IPS-15b (cell line): ENCODE measurements around the gene LFNG.

Experiments
- H3K27me3 ChIP-seq: one replicate; pipeline ENCODE4 v1.6.1; 2013; ENCODE audit warnings: low read length; ENCODE audit not compliant: control insufficient read depth, insufficient read depth
- H3K36me3 ChIP-seq: one replicate; pipeline ENCODE4 v1.6.1; 2013; ENCODE audit warnings: low read length; ENCODE audit not compliant: control insufficient read depth, insufficient read depth
- H3K4me1 ChIP-seq: one replicate; pipeline ENCODE4 v1.6.1; 2013; ENCODE audit warnings: mild to moderate bottlenecking, low read length; ENCODE audit not compliant: control insufficient read depth, insufficient read depth
- H3K4me3 ChIP-seq: one replicate; pipeline ENCODE4 v1.5.1; 2013; ENCODE audit warnings: low read depth, low read length
- H3K9ac ChIP-seq: one replicate; pipeline ENCODE4 v1.6.1; 2013; ENCODE audit warnings: low read depth, mild to moderate bottlenecking, low read length
- H3K9me3 ChIP-seq: one replicate; pipeline ENCODE4 v1.6.1; 2013; ENCODE audit warnings: mild to moderate bottlenecking, low read length; ENCODE audit not compliant: control insufficient read depth, insufficient read depth

LFNG gene

GRCh38 chr7:2569421-2569820, 49.8 kb downstream of the LFNG start:
- H3K9ac ChIP-seq: no peak overlapping the region

GRCh38 chr7:2570021-2570420, 50.4 kb downstream of the LFNG start:
- H3K9ac ChIP-seq: no peak overlapping the region
- no peaks in the 10 kb centered on the region for H3K4me1 ChIP-seq
- H3K27me3 ChIP-seq: no peaks in the 10 kb centered on the region
- no peaks in the 10 kb centered on the region for H3K36me3 ChIP-seq
- H3K9me3 ChIP-seq: no peaks in the 10 kb centered on the region
- H3K4me3 ChIP-seq: no peak overlapping the region

More at GRCh38 chr7:2569421-2569820, 49.8 kb downstream of the LFNG start:
- Histone ChIP-seq H3K36me3 (no peaks in the 10 kb centered on the region), H3K4me3 (no peak overlapping the region), H3K27me3 (no peaks in the 10 kb centered on the region), H3K4me1 (no peaks in the 10 kb centered on the region), H3K9me3 (no peaks in the 10 kb centered on the region)

- Histone ChIP-seq H3K9ac (no peak overlapping the region), H3K27me3 (no peaks in the 10 kb centered on the region), H3K36me3 (no peaks in the 10 kb centered on the region), H3K4me1 (no peaks in the 10 kb centered on the region), H3K4me3 (no peak overlapping the region), H3K9me3 (no peaks in the 10 kb centered on the region)
These were observed 51.8 kb downstream of the LFNG start for GRCh38 chr7:2571409-2571808.

GRCh38 chr7:2572101-2572842, 52.7 kb downstream of the LFNG start:
- no peak overlapping the region for H3K4me3 ChIP-seq
- H3K9ac ChIP-seq: no peak overlapping the region
- no peaks in the 10 kb centered on the region for H3K9me3 ChIP-seq
- H3K4me1 ChIP-seq: no peaks in the 10 kb centered on the region
- no peaks in the 10 kb centered on the region for H3K27me3 ChIP-seq
- no peaks in the 10 kb centered on the region for H3K36me3 ChIP-seq

GRCh38 chr7:2573761-2574160, 54.2 kb downstream of the LFNG start:
- Histone ChIP-seq H3K36me3 (no peaks in the 10 kb centered on the region), H3K4me3 (no peak overlapping the region), H3K27me3 (no peaks in the 10 kb centered on the region), H3K9me3 (no peaks in the 10 kb centered on the region), H3K4me1 (no peaks in the 10 kb centered on the region), H3K9ac (no peak overlapping the region)

- H3K9ac ChIP-seq: no peak overlapping the region
- H3K9me3 ChIP-seq: no peaks in the 10 kb centered on the region
- no peaks in the 10 kb centered on the region for H3K36me3 ChIP-seq
- H3K4me1 ChIP-seq: no peaks in the 10 kb centered on the region
- H3K27me3 ChIP-seq: no peaks in the 10 kb centered on the region
- H3K4me3 ChIP-seq: no peak overlapping the region
These were observed 55.6 kb downstream of the LFNG start for GRCh38 chr7:2575046-2575732.

- no peak overlapping the region for H3K9ac ChIP-seq
- no peaks in the 10 kb centered on the region for H3K4me1 ChIP-seq
- no peaks in the 10 kb centered on the region for H3K36me3 ChIP-seq
- H3K4me3 ChIP-seq: no peak overlapping the region
- no peaks in the 10 kb centered on the region for H3K9me3 ChIP-seq
- H3K27me3 ChIP-seq: no peaks in the 10 kb centered on the region
These were observed 56.3 kb downstream of the LFNG start for GRCh38 chr7:2575733-2576340.

GRCh38 chr7:2576742-2577491, 57.3 kb downstream of the LFNG start:
- no peak overlapping the region for H3K9ac ChIP-seq
- no peaks in the 10 kb centered on the region for H3K27me3 ChIP-seq
- H3K4me1 ChIP-seq: no peaks in the 10 kb centered on the region
- H3K36me3 ChIP-seq: no peaks in the 10 kb centered on the region
- H3K9me3 ChIP-seq: no peaks in the 10 kb centered on the region
- no peak overlapping the region for H3K4me3 ChIP-seq
